Lower leg skin (tissue), 4 donors: ENCODE data around the gene RFX2. TPM values are rescaled to one million over a fixed set of nuclear protein-coding genes. Genes with fewer than 3 reads are reported as not detected.

Experiments used
- DNase-seq, 2 donors: peaks; one replicate each; pipeline ENCODE4 v3.0.0-alpha.2; 2019; ENCODE audit warnings: low spot score in 2 of 2
- H3K4me3 ChIP-seq: fragments of 200-600 bp; sonication (generic); 2 replicates; pipeline ENCODE4 v1.5.1; 2017; ENCODE audit warnings: mild to moderate bottlenecking, low read depth; ENCODE audit not compliant: poor library complexity, severe bottlenecking
- CTCF ChIP-seq, 3 donors: fragments of 450-650 bp; IDR thresholded peaks; one replicate each; pipeline ENCODE4 v1.5.1; 2016; ENCODE audit warnings: antibody characterized with exemption in 3 of 3, mild to moderate bottlenecking in 3 of 3, moderate library complexity in 2 of 3
- POLR2A ChIP-seq, 2 donors: fragments of 450-650 bp; IDR thresholded peaks; one replicate each; pipeline ENCODE4 v1.6.1; 2016 to 2017; ENCODE audit warnings: antibody characterized with exemption in 2 of 2, mild to moderate bottlenecking in 1 of 2, moderate library complexity in 1 of 2
- WGBS, 2 donors: methylation state at CpG; one replicate each; pipeline ENCODE4 v1.1.5; 2018; 5-methylcytosine and 5-hydroxymethylcytosine counted together
- intact Hi-C: fragments of 100-400 bp; cut with DNase I; formaldehyde crosslinking; loops from one replicate; pipeline ENCODE4 v1.15.0; 2023; ENCODE audit warnings: low total_unique reads
- total RNA-seq, 4 donors: library from RNA; depleted of rRNA; stranded (reverse); fragments of >200 nt; gene quantifications; one replicate each; pipeline ENCODE4 v1.1.0, GENCODE V29; 2016

The RFX2 gene
- total RNA-seq, 4 donors from 2014 or later: 19.6 to 28.7 (median 25.8) TPM

GRCh38 chr19:6097911-6098310 is 12.4 kb downstream of the RFX2 start:
- H3K4me3 ChIP-seq: no peak overlapping the region
- no peak for DNase-seq
- WGBS, 2 donors: 48 to 57% methylated on average over 4 of the region's 4 CpGs
- intact Hi-C loops: no loop called here
- TF ChIP-seq POLR2A (IDR thresholded peaks at IDR 0.05): no peak
- no peak for TF ChIP-seq CTCF (IDR thresholded peaks at IDR 0.05)

- 72 to 73% methylated on average over 4 of the region's 4 CpGs for WGBS, 2 donors
- no peak for DNase-seq
- no peak for TF ChIP-seq POLR2A (IDR thresholded peaks at IDR 0.05)
- no peak overlapping the region for H3K4me3 ChIP-seq
- intact Hi-C loops: no loop called here
Measured at GRCh38 chr19:6095760-6096159, 14.5 kb downstream of the RFX2 start.

GRCh38 chr19:6092329-6093286 is 17.7 kb downstream of the RFX2 start:
- TF ChIP-seq CTCF (IDR thresholded peaks at IDR 0.05): no peak
- no peak for TF ChIP-seq POLR2A (IDR thresholded peaks at IDR 0.05)
- no peak overlapping the region for H3K4me3 ChIP-seq
- intact Hi-C loops: no loop called here
- peak; percentile 89 to 96 for DNase-seq
- 26 to 31% methylated on average over 40 of the region's 40 CpGs for WGBS, 2 donors

- intact Hi-C loops: no loop called here
- WGBS, 2 donors: 23 to 27% methylated on average over 8 of the region's 8 CpGs
Measured at GRCh38 chr19:6091771-6092291, 18.5 kb downstream of the RFX2 start.

GRCh38 chr19:6090634-6091033 is 19.7 kb downstream of the RFX2 start:
- intact Hi-C loops: no loop called here
- TF ChIP-seq POLR2A (IDR thresholded peaks at IDR 0.05) (no peak), CTCF (IDR thresholded peaks at IDR 0.05) (no peak)
- WGBS, 2 donors: 90 to 91% methylated on average over 3 of the region's 3 CpGs
- no peak overlapping the region for H3K4me3 ChIP-seq
- DNase-seq: no peak

More at GRCh38 chr19:6091771-6092291, 18.5 kb downstream of the RFX2 start:
- H3K4me3 ChIP-seq: no peak overlapping the region
- no peak for DNase-seq
- no peak for TF ChIP-seq POLR2A (IDR thresholded peaks at IDR 0.05)
- no peak for TF ChIP-seq CTCF (IDR thresholded peaks at IDR 0.05)

- TF ChIP-seq POLR2A (IDR thresholded peaks at IDR 0.05) (no peak), CTCF (IDR thresholded peaks at IDR 0.05) (no peak)
- 28 to 31% methylated on average over 3 of the region's 3 CpGs for WGBS, 2 donors
- DNase-seq: no peak
- intact Hi-C loops: no loop called here
- H3K4me3 ChIP-seq: no peak overlapping the region
Measured at GRCh38 chr19:6088602-6089049, 21.7 kb downstream of the RFX2 start.
